K562 (cell line): ENCODE results near the gene TBRG4. TPM values are rescaled to one million over a fixed set of nuclear protein-coding genes. Genes with fewer than 3 reads are reported as not detected.

Experiments used
- ATAC-seq: fragments of 200-7000 bp; cut with Tn5 transposase; 3 replicates; pipeline ENCODE4 v1.9.1; 2020; ENCODE audit warnings: moderate library complexity
- BruUV-seq: library from RNA; stranded (reverse); fragments of 400-500 nt; replicated peaks from 2 replicates; lab custom pipeline; 2021; lab: Mats Ljungman, UMichigan
- CTCF ChIA-PET: fragments of 300-600 bp; formaldehyde crosslinking; extraction: SDS; loops from one replicate; lab custom pipeline; 2021; ENCODE audit warnings: low intra/inter-chr PET ratio; lab: Yijun Ruan, JAX
- POLR2A ChIA-PET: fragments of 300-600, 350-650 bp; sonication (Branson Sonifier 250); formaldehyde crosslinking; extraction: SDS; loops from one replicate; lab custom pipeline; 2021; ENCODE audit warnings: antibody characterized with exemption, inconsistent platforms; lab: Yijun Ruan, JAX
- DNase-seq, 4 experiments: peaks; one replicate each; pipeline versions ENCODE4 v3.0.0 to v3.0.0-alpha.2; 2011 to 2018; ENCODE audit warnings: low spot score in 3 of 4, mixed read lengths in 3 of 4; ENCODE audit errors: extremely low read depth in 1 of 4
- FAIRE-seq: peaks from 2 replicates; lab custom pipeline; 2011; peaks lifted over from hg19 to GRCh38; lab: Jason Lieb, UNC
- H2AFZ ChIP-seq: 2 replicates; pipeline ENCODE4 v1.6.0; 2011; ENCODE audit warnings: low read depth, low read length, control low read depth, inconsistent platforms
- H3K27ac ChIP-seq: fragments of 200-600 bp; 3 replicates; pipeline ENCODE4 v1.8.0; 2011; ENCODE audit warnings: low read depth, mild to moderate bottlenecking, control low read depth, inconsistent platforms, low read length, moderate library complexity, mixed read lengths; ENCODE audit errors: extremely low read depth
- H3K27me3 ChIP-seq, 2 experiments: fragments of 300-600 bp in 1 of 2; 2 replicates in 1 of 2; 3 replicates in 1 of 2; pipeline versions ENCODE4 v1.6.0 to v1.8.0; 2011; ENCODE audit warnings: inconsistent platforms in 2 of 2, low read length in 2 of 2, mild to moderate bottlenecking in 1 of 2, mixed read lengths in 1 of 2, moderate library complexity in 1 of 2; ENCODE audit not compliant: control insufficient read depth in 2 of 2, insufficient read depth in 2 of 2
- H3K36me3 ChIP-seq: fragments of 300-600 bp; 3 replicates; pipeline ENCODE4 v1.8.0; 2011; ENCODE audit warnings: mild to moderate bottlenecking, low read length, inconsistent platforms; ENCODE audit not compliant: control insufficient read depth, insufficient read depth
- H3K4me1 ChIP-seq, 2 experiments: fragments of 200-600 bp in 1 of 2; replicated peaks in 1 of 2; 2 replicates in 1 of 2; 3 replicates in 1 of 2; pipeline versions ENCODE4 v1.5.1 to v1.8.0; 2011; ENCODE audit warnings: inconsistent platforms in 2 of 2, low read length in 2 of 2, mild to moderate bottlenecking in 1 of 2, mixed read lengths in 1 of 2, moderate library complexity in 1 of 2; ENCODE audit not compliant: control insufficient read depth in 2 of 2, insufficient read depth in 2 of 2
- H3K4me2 ChIP-seq: 2 replicates; pipeline ENCODE4 v1.6.1; 2011; ENCODE audit warnings: low read length, control low read depth, inconsistent platforms, mixed read lengths; ENCODE audit not compliant: insufficient read depth
- H3K4me3 ChIP-seq: fragments of 200-600 bp; sonication (generic), shearing (Covaris generic); 2 replicates; pipeline ENCODE4 v1.5.1; 2016; ENCODE audit warnings: control low read depth, inconsistent platforms
- H3K79me2 ChIP-seq: fragments of 200-600 bp; 3 replicates; pipeline ENCODE4 v1.8.0; 2011; ENCODE audit warnings: low read length, inconsistent platforms; ENCODE audit not compliant: control insufficient read depth, insufficient read depth
- H3K9ac ChIP-seq, 2 experiments: 2 replicates each; pipeline versions ENCODE4 v1.6.0 to v1.6.1; 2011; ENCODE audit warnings: low read depth in 2 of 2, low read length in 2 of 2, control low read depth in 1 of 2, inconsistent platforms in 1 of 2, mild to moderate bottlenecking in 1 of 2, mixed read lengths in 1 of 2; ENCODE audit not compliant: insufficient read depth in 1 of 2
- H3K9me1 ChIP-seq: one replicate; pipeline ENCODE4 v1.6.0; 2011; ENCODE audit warnings: inconsistent platforms, mild to moderate bottlenecking, low read length, moderate library complexity; ENCODE audit not compliant: control insufficient read depth, insufficient read depth
- H3K9me3 ChIP-seq: replicated peaks from 2 replicates; pipeline ENCODE4 v1.5.1; 2011; ENCODE audit warnings: low read depth, low read length, inconsistent platforms; ENCODE audit not compliant: control insufficient read depth, insufficient read depth
- H4K20me1 ChIP-seq: replicated peaks from 2 replicates; pipeline ENCODE4 v1.6.1; 2011; ENCODE audit warnings: low read length, inconsistent platforms, mixed read lengths; ENCODE audit not compliant: control insufficient read depth, insufficient read depth
- DMBX1 ChIP-seq: fragments of 250-450 bp; sonication (Bioruptor Pico); IDR thresholded peaks from 2 replicates; pipeline ENCODE4 v1.8.0; 2022; ENCODE audit warnings: inconsistent platforms, mild to moderate bottlenecking, moderate library complexity, borderline replicate concordance
- EZH2 ChIP-seq: IDR thresholded peaks from 2 replicates; pipeline ENCODE4 v1.6.1; 2012; ENCODE audit warnings: low read depth, mild to moderate bottlenecking, inconsistent platforms, low read length, borderline replicate concordance
- POLR2AphosphoS5 ChIP-seq: IDR thresholded peaks from 2 replicates; pipeline ENCODE4 v1.6.1; 2011; ENCODE audit warnings: mild to moderate bottlenecking, low read depth, low read length, moderate library complexity; ENCODE audit not compliant: control insufficient read depth, insufficient read depth
- WGBS: fragments of 100-300 bp; shearing (Covaris generic); methylation state at CpG from one replicate; pipeline ENCODE4 v1.1.6; 2016; ENCODE audit warnings: low coverage, mixed read lengths; ENCODE audit not compliant: insufficient coverage; ENCODE audit errors: missing lambda C conversion rate; 5-methylcytosine and 5-hydroxymethylcytosine counted together
- in situ Hi-C: fragments of 300-500 bp; cut with MboI; formaldehyde crosslinking; loops from 4 replicates; pipeline ENCODE4 v1.15.0; 2018; ENCODE audit warnings: inconsistent platforms, mixed read lengths
- intact Hi-C: fragments of 100-400 bp; cut with micrococcal nuclease; formaldehyde crosslinking; loops from 2 replicates; pipeline ENCODE4 v1.14.2; 2022
- polyA plus RNA-seq, 8 experiments: library from polyadenylated mRNA; depleted of rRNA in 4 of 8; stranded (reverse) in 5 of 8; unstranded in 3 of 8; fragments of >200 nt; fragmentation: Nextera tagmentation in 2 of 8; fragmentation: Illumina TruSeq in 1 of 8; extraction: Ambion mirVana in 2 of 8; extraction: Trizol in 1 of 8; gene quantifications; 2 replicates each; pipeline versions ENCODE4 v1.2.1 to v1.2.3, GENCODE V29; 2011 to 2014; ENCODE audit warnings: inconsistent platforms in 1 of 8, missing spikeins in 1 of 8
- total RNA-seq, 7 experiments: library from RNA; depleted of rRNA in 6 of 7; stranded (reverse); fragments of >200 nt in 6 of 7; fragmentation: Illumina TruSeq in 2 of 7; extraction: Trizol in 2 of 7; gene quantifications; 2 replicates each; pipeline versions ENCODE4 v1.2.1 to v1.2.3, GENCODE V29; 2011 to 2021; ENCODE audit warnings: low replicate concordance in 1 of 7
- TF ChIP-seq, protein P1 (sequence below), 2 experiments: fragments of 450-650 bp in 1 of 2; sonication (generic) in 1 of 2; formaldehyde crosslinking in 1 of 2; IDR thresholded peaks; 2 replicates each; pipeline versions ENCODE4 v1.7.1 to v1.9.0; 2016 to 2022; ENCODE audit warnings: inconsistent platforms in 1 of 2, mild to moderate bottlenecking in 1 of 2, missing genetic modification reagents in 1 of 2

Gene TBRG4
- total and polyA plus RNA-seq, 9 of the 15 experiments (the other 6 are each of a cell fraction or from before 2014, with no cell fraction given): 11.2 to 322 (median 216) TPM

- intact Hi-C loops: no loop called here
- no peaks in the 10 kb centered on the region for H3K36me3 ChIP-seq
- BruUV-seq: no TSS peak
- ATAC-seq: no peak
- H3K4me3 ChIP-seq: no peak overlapping the region
- no peak for FAIRE-seq
- H3K9me1 ChIP-seq: peaks cover 3% of the 10 kb centered on the region
- no peaks in the 10 kb centered on the region for H4K20me1 ChIP-seq
- no peaks in the 10 kb centered on the region for H3K79me2 ChIP-seq
- H3K27ac ChIP-seq: no peak overlapping the region
- CTCF ChIA-PET: no interaction called here
- H3K9me3 ChIP-seq: no peaks in the 10 kb centered on the region
- peak overlapping the region in 1 of 2 experiments; percentile 60; a peak in 2 of 4 replicates for H3K9ac ChIP-seq
- WGBS: 50% methylated on average over 6 of the region's 6 CpGs
- POLR2A ChIA-PET: no interaction called here
- no peaks in the 10 kb centered on the region for H3K27me3 ChIP-seq
- H3K4me1 ChIP-seq: peaks cover 0 to 29% of the 10 kb centered on the region in 2 experiments; a peak in 3 of 5 replicates
- DNase-seq: no peak
- TF ChIP-seq POLR2AphosphoS5 (no peak), EZH2 (no peak), DMBX1 (CRISPR knock-in tag) (no peak)
- TF ChIP-seq, protein P1, sequence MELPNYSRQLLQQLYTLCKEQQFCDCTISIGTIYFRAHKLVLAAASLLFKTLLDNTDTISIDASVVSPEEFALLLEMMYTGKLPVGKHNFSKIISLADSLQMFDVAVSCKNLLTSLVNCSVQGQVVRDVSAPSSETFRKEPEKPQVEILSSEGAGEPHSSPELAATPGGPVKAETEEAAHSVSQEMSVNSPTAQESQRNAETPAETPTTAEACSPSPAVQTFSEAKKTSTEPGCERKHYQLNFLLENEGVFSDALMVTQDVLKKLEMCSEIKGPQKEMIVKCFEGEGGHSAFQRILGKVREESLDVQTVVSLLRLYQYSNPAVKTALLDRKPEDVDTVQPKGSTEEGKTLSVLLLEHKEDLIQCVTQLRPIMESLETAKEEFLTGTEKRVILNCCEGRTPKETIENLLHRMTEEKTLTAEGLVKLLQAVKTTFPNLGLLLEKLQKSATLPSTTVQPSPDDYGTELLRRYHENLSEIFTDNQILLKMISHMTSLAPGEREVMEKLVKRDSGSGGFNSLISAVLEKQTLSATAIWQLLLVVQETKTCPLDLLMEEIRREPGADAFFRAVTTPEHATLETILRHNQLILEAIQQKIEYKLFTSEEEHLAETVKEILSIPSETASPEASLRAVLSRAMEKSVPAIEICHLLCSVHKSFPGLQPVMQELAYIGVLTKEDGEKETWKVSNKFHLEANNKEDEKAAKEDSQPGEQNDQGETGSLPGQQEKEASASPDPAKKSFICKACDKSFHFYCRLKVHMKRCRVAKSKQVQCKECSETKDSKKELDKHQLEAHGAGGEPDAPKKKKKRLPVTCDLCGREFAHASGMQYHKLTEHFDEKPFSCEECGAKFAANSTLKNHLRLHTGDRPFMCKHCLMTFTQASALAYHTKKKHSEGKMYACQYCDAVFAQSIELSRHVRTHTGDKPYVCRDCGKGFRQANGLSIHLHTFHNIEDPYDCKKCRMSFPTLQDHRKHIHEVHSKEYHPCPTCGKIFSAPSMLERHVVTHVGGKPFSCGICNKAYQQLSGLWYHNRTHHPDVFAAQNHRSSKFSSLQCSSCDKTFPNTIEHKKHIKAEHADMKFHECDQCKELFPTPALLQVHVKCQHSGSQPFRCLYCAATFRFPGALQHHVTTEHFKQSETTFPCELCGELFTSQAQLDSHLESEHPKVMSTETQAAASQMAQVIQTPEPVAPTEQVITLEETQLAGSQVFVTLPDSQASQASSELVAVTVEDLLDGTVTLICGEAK (IDR thresholded peaks at IDR 0.05): no peak
- TF ChIP-seq, protein P1 (CRISPR knock-in tag; IDR thresholded peaks at IDR 0.05): no peak
- in situ Hi-C loops: no loop called here
- no peak overlapping the region for H2AFZ ChIP-seq
- H3K4me2 ChIP-seq: no peak overlapping the region
These were observed 15.4 kb upstream of the TBRG4 start for GRCh38 chr7:45126920-45127319.
